HepG2 (cell line): Measurements from ENCODE around the gene TRA2B. TPM values are rescaled to one million over a fixed set of nuclear protein-coding genes. Genes with fewer than 3 reads are reported as not detected.

Experiments
- ATM ChIP-seq: fragments of 450-650 bp; IDR thresholded peaks from 2 replicates; pipeline ENCODE4 v1.7.1; 2017; ENCODE audit warnings: mild to moderate bottlenecking, borderline replicate concordance
- ELF3 ChIP-seq: IDR thresholded peaks from 2 replicates; pipeline ENCODE4 v1.6.1; 2016; ENCODE audit warnings: missing genetic modification reagents, missing compliant biosample characterization
- EP300 ChIP-seq, 3 experiments: sonication (generic) in 1 of 3; formaldehyde crosslinking in 1 of 3; IDR thresholded peaks; 2 replicates each; pipeline versions ENCODE4 v1.5.1 to v1.6.1; 2011 to 2020; ENCODE audit warnings: low read depth in 2 of 3, low read length in 2 of 3, borderline replicate concordance in 1 of 3, improper control_type of control experiment in 1 of 3, mild to moderate bottlenecking in 1 of 3, missing genetic modification reagents in 1 of 3, moderate library complexity in 1 of 3
- FOXP4 ChIP-seq: sonication (generic); formaldehyde crosslinking; IDR thresholded peaks from 2 replicates; pipeline ENCODE4 v1.4.0; 2020; ENCODE audit warnings: missing genetic modification reagents
- HNRNPH1 ChIP-seq: fragments of 200-400 bp; formaldehyde crosslinking; optimal IDR thresholded peaks from 2 replicates; pipeline ENCODE3; 2017; ENCODE audit warnings: mild to moderate bottlenecking, low read depth, low read length
- NFATC3 ChIP-seq: sonication (generic); formaldehyde crosslinking; IDR thresholded peaks from 2 replicates; pipeline ENCODE4 v1.5.1; 2020; ENCODE audit warnings: mild to moderate bottlenecking, missing genetic modification reagents
- REL ChIP-seq: sonication (generic); formaldehyde crosslinking; conservative IDR thresholded peaks from 2 replicates; pipeline ENCODE4 v1.8.0; 2022; ENCODE audit warnings: mild to moderate bottlenecking, missing genetic modification reagents, moderate library complexity
- SMARCC2 ChIP-seq: fragments of 450-650 bp; IDR thresholded peaks from 2 replicates; pipeline ENCODE4 v1.6.1; 2017; ENCODE audit warnings: antibody characterized with exemption, mild to moderate bottlenecking
- THAP11 ChIP-seq: IDR thresholded peaks from 2 replicates; pipeline ENCODE4 v1.6.1; 2016; ENCODE audit warnings: missing biosample characterization, missing genetic modification reagents
- ZHX2 ChIP-seq, 2 experiments: sonication (generic) in 1 of 2; formaldehyde crosslinking in 1 of 2; IDR thresholded peaks; 2 replicates each; pipeline versions ENCODE4 v1.6.1 to v1.9.0; 2014 to 2022; ENCODE audit warnings: antibody characterized with exemption in 1 of 2, borderline replicate concordance in 1 of 2, inconsistent platforms in 1 of 2, low read depth in 1 of 2, missing genetic modification reagents in 1 of 2
- ZNF570 ChIP-seq: sonication (generic); formaldehyde crosslinking; IDR thresholded peaks from 2 replicates; pipeline ENCODE4 v1.4.0; 2020; ENCODE audit warnings: mild to moderate bottlenecking, missing genetic modification reagents, borderline replicate concordance
- polyA plus RNA-seq, 8 experiments: library from polyadenylated mRNA; depleted of rRNA in 3 of 8; stranded (reverse) in 7 of 8; unstranded in 1 of 8; fragments of >200 nt; fragmentation: Illumina TruSeq in 4 of 8; extraction: Trizol in 4 of 8; gene quantifications; 2 replicates each; pipeline versions ENCODE4 v1.2.1 to v1.2.3, GENCODE V29; 2011 to 2016; ENCODE audit warnings: low read depth in 4 of 8, missing spikeins in 1 of 8, mixed read lengths in 1 of 8; ENCODE audit not compliant: insufficient read depth in 1 of 8
- total RNA-seq, 5 experiments: library from RNA; depleted of rRNA; stranded (reverse); fragments of >200 nt; fragmentation: Illumina TruSeq; extraction: Trizol; gene quantifications; 2 replicates each; pipeline ENCODE4 v1.2.3, GENCODE V29; 2016; ENCODE audit warnings: low read depth in 1 of 5
- TF ChIP-seq, protein P1 (sequence below): sonication (generic); formaldehyde crosslinking; IDR thresholded peaks from 2 replicates; pipeline ENCODE4 v1.5.1; 2020; ENCODE audit warnings: missing genetic modification reagents, mild to moderate bottlenecking, borderline replicate concordance
- TF ChIP-seq, protein P2 (sequence below): sonication (generic); formaldehyde crosslinking; IDR thresholded peaks from 2 replicates; pipeline ENCODE4 v1.4.0; 2020; ENCODE audit warnings: missing genetic modification reagents
- TF ChIP-seq, protein P3 (sequence below): sonication (generic); formaldehyde crosslinking; conservative IDR thresholded peaks from 2 replicates; pipeline ENCODE4 v1.8.0; 2022; ENCODE audit warnings: mild to moderate bottlenecking, moderate library complexity, missing genetic modification reagents
- TF ChIP-seq, protein P4 (sequence below): sonication (generic); formaldehyde crosslinking; IDR thresholded peaks from 2 replicates; pipeline ENCODE4 v1.4.0; 2020; ENCODE audit warnings: mild to moderate bottlenecking, missing genetic modification reagents

TRA2B gene
- total and polyA plus RNA-seq, 2 of the 13 experiments (the other 11 are each of a cell fraction or from before 2014, with no cell fraction given), result 105 to 241 TPM

DNA sequence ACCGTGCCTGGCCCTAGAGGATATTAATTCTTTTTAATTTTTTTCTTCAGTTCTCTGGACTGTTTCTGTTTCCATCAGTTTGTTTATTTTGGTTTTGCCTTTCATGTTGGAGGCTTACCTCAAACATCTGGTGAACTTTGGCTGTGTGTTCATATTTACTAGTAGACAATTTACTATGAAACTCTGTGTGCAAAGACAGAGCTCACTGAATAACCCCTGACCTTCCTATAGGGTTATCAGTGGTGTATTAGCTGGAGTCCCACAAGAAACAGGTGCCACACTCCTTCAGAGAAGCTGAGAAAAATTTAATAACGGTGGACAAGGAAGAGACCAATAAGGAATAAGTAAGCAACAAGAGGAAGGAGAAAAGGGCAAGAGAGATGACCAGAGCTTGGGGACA is 28.8 kb upstream of the TRA2B start (continued):
- TF ChIP-seq FOXP4 (CRISPR knock-in tag), result peak; percentile 97
- TF ChIP-seq SMARCC2, result no peak
- TF ChIP-seq NFATC3 (CRISPR knock-in tag), result no peak
- TF ChIP-seq, protein P1, sequence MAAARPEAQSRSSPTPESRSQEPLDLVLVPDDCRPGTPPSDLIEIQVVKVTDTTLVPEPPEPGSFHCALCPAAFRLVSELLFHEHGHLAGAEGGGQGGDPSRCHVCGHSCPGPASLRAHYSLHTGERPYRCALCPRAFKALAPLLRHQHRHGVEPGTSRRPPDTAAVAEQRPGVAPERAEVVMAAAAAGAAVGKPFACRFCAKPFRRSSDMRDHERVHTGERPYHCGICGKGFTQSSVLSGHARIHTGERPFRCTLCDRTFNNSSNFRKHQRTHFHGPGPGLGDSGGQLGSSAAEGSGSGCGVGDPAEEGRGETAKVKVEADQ (CRISPR knock-in tag), result no peak
- TF ChIP-seq, protein P2, sequence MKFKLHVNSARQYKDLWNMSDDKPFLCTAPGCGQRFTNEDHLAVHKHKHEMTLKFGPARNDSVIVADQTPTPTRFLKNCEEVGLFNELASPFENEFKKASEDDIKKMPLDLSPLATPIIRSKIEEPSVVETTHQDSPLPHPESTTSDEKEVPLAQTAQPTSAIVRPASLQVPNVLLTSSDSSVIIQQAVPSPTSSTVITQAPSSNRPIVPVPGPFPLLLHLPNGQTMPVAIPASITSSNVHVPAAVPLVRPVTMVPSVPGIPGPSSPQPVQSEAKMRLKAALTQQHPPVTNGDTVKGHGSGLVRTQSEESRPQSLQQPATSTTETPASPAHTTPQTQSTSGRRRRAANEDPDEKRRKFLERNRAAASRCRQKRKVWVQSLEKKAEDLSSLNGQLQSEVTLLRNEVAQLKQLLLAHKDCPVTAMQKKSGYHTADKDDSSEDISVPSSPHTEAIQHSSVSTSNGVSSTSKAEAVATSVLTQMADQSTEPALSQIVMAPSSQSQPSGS (CRISPR knock-in tag), result peak; percentile 49; the same call in 1 of the 2 replicates
- TF ChIP-seq, protein P3, sequence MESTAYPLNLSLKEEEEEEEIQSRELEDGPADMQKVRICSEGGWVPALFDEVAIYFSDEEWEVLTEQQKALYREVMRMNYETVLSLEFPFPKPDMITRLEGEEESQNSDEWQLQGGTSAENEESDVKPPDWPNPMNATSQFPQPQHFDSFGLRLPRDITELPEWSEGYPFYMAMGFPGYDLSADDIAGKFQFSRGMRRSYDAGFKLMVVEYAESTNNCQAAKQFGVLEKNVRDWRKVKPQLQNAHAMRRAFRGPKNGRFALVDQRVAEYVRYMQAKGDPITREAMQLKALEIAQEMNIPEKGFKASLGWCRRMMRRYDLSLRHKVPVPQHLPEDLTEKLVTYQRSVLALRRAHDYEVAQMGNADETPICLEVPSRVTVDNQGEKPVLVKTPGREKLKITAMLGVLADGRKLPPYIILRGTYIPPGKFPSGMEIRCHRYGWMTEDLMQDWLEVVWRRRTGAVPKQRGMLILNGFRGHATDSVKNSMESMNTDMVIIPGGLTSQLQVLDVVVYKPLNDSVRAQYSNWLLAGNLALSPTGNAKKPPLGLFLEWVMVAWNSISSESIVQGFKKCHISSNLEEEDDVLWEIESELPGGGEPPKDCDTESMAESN, result no peak
- peak; percentile 65 for TF ChIP-seq THAP11 (CRISPR knock-in tag)
- peak; percentile 70 to 95; a peak in 3 of 4 replicates for TF ChIP-seq EP300 (IDR thresholded peaks at IDR 0.05; ENCODE audit: low read depth in 2 of 2, low read length in 2 of 2)
- 0 out of 2 replicates have a peak, but pooled peaks have one; percentile 47 for TF ChIP-seq EP300 (CRISPR knock-in tag; IDR thresholded peaks at IDR 0.05; ENCODE audit: borderline replicate concordance)
- TF ChIP-seq ZNF570, result no peak
- TF ChIP-seq REL (CRISPR knock-in tag), result no peak
- no peak for TF ChIP-seq ATM
- TF ChIP-seq ELF3 (CRISPR knock-in tag), result peak; percentile 45
- no peak for TF ChIP-seq HNRNPH1
- TF ChIP-seq, protein P4, sequence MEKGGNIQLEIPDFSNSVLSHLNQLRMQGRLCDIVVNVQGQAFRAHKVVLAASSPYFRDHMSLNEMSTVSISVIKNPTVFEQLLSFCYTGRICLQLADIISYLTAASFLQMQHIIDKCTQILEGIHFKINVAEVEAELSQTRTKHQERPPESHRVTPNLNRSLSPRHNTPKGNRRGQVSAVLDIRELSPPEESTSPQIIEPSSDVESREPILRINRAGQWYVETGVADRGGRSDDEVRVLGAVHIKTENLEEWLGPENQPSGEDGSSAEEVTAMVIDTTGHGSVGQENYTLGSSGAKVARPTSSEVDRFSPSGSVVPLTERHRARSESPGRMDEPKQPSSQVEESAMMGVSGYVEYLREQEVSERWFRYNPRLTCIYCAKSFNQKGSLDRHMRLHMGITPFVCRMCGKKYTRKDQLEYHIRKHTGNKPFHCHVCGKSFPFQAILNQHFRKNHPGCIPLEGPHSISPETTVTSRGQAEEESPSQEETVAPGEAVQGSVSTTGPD (CRISPR knock-in tag), result peak; percentile 91
- no peak for TF ChIP-seq ZHX2 (IDR thresholded peaks at IDR 0.05; ENCODE audit: low read depth)
- no peak for TF ChIP-seq ZHX2 (CRISPR knock-in tag; IDR thresholded peaks at IDR 0.05; ENCODE audit: borderline replicate concordance)
